Lower lobe of right lung (tissue), 2 donors: Measurements from ENCODE around the gene DSG2. TPM values are rescaled to one million over a fixed set of nuclear protein-coding genes. Genes with fewer than 3 reads are reported as not detected.

ENCODE experiments used
- ATAC-seq, 2 donors: fragments of 200-7000 bp; cut with Tn5 transposase; one replicate each; pipeline ENCODE4 v1.9.1; 2020 to 2022; ENCODE audit warnings: mild to moderate bottlenecking in 2 of 2, moderate library complexity in 2 of 2
- DNase-seq: peaks from one replicate; pipeline ENCODE4 v3.0.0-alpha.2; 2020
- H3K27ac ChIP-seq: fragments of 200-600 bp; one replicate; pipeline ENCODE4 v1.8.0; 2022
- H3K27me3 ChIP-seq: fragments of 200-600 bp; one replicate; pipeline ENCODE4 v1.8.0; 2022; ENCODE audit warnings: low read depth
- H3K36me3 ChIP-seq: fragments of 200-600 bp; one replicate; pipeline ENCODE4 v1.8.0; 2022; ENCODE audit warnings: mild to moderate bottlenecking
- H3K4me1 ChIP-seq: fragments of 200-600 bp; one replicate; pipeline ENCODE4 v1.8.0; 2022
- H3K4me3 ChIP-seq: fragments of 200-600 bp; one replicate; pipeline ENCODE4 v1.8.0; 2022; ENCODE audit warnings: mild to moderate bottlenecking
- H3K9me3 ChIP-seq: fragments of 200-600 bp; one replicate; pipeline ENCODE4 v1.8.0; 2022
- intact Hi-C: fragments of 100-400 bp; cut with DNase I; formaldehyde crosslinking; loops from one replicate; pipeline ENCODE4 v1.11.0; 2022
- total RNA-seq: library from RNA; stranded (reverse); fragmentation: NEBNext Ultra II Directional; extraction: Animal tissue kit (Norgen Biotek cat#: 25700); gene quantifications from one replicate; pipeline ENCODE4 v1.2.1, GENCODE V29; 2021
- TF ChIP-seq, protein P1 (sequence below): fragments of 200-600 bp; IDR thresholded peaks from one replicate; pipeline ENCODE4 v1.8.0; 2022; ENCODE audit warnings: antibody characterized with exemption, mild to moderate bottlenecking
- donor health status: DM: no; HTN: yes; CAD: no; lungs with severe emphysema.

Gene DSG2
- total RNA-seq, 1 donor from 2014 or later, result 27.6 TPM

- Histone ChIP-seq H3K27ac (no peak overlapping the region), H3K27me3 (no peaks in the 10 kb centered on the region), H3K36me3 (no peaks in the 10 kb centered on the region), H3K9me3 (no peaks in the 10 kb centered on the region), H3K4me3 (no peak overlapping the region), H3K4me1 (no peaks in the 10 kb centered on the region)
- ATAC-seq, result no peak
- TF ChIP-seq, protein P1, sequence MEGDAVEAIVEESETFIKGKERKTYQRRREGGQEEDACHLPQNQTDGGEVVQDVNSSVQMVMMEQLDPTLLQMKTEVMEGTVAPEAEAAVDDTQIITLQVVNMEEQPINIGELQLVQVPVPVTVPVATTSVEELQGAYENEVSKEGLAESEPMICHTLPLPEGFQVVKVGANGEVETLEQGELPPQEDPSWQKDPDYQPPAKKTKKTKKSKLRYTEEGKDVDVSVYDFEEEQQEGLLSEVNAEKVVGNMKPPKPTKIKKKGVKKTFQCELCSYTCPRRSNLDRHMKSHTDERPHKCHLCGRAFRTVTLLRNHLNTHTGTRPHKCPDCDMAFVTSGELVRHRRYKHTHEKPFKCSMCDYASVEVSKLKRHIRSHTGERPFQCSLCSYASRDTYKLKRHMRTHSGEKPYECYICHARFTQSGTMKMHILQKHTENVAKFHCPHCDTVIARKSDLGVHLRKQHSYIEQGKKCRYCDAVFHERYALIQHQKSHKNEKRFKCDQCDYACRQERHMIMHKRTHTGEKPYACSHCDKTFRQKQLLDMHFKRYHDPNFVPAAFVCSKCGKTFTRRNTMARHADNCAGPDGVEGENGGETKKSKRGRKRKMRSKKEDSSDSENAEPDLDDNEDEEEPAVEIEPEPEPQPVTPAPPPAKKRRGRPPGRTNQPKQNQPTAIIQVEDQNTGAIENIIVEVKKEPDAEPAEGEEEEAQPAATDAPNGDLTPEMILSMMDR, result no peak
- DNase-seq, result no peak
- intact Hi-C loops, result no loop called here
Measured at GRCh38 chr18:31574359-31574758, 76.4 kb downstream of the DSG2 start.

DNA sequence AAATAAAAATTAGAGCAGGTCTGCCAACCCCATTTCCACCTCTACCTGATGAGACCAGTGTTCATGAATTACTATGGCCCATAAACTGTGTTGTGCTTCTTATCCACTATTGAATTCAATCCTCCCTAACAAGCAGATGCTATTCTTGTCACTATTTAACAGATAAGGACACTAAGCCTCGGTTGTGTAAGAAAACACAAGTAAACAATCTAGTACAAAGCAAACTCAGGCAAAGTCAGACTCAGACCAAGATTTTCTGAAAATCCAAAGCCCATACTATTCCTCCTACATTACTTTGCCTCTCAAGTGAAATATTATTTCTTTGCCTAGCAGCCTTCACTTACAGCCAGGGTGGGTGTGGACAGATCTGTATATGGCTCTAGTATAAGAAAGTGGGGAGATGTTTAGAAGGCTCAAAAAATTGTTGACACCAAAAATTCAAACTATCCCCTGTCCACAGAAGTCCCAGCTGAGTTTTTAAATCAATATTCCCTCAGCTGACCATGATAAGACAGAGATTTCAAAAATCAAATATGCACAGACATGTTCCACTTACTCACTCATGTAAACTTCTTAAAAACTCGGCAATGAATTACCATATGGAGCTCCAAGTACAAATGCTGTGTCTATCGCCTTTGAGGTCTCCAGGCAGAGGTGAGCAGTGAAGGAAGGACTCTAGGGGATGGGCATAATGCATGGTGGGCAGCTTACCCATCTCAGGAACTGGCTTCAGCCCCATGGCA is 77.7 kb downstream of the DSG2 start:
- no peak for ATAC-seq
- TF ChIP-seq, protein P1, result no peak
- DNase-seq, result no peak
- Histone ChIP-seq H3K4me1 (no peaks in the 10 kb centered on the region), H3K27ac (no peak overlapping the region), H3K4me3 (no peak overlapping the region), H3K27me3 (no peaks in the 10 kb centered on the region), H3K9me3 (no peaks in the 10 kb centered on the region), H3K36me3 (no peaks in the 10 kb centered on the region)
- intact Hi-C loops, result no loop called here

- DNase-seq, result no peak
- intact Hi-C loops, result no loop called here
- TF ChIP-seq, protein P1, result no peak
- no peak overlapping the region for H3K4me3 ChIP-seq
- H3K27ac ChIP-seq, result no peak overlapping the region
- no peaks in the 10 kb centered on the region for H3K36me3 ChIP-seq
- no peak for ATAC-seq
- no peaks in the 10 kb centered on the region for H3K4me1 ChIP-seq
- no peaks in the 10 kb centered on the region for H3K9me3 ChIP-seq
- H3K27me3 ChIP-seq, result no peaks in the 10 kb centered on the region
Measured at GRCh38 chr18:31576670-31577069, 78.7 kb downstream of the DSG2 start.

- Histone ChIP-seq H3K4me1 (no peaks in the 10 kb centered on the region), H3K36me3 (no peaks in the 10 kb centered on the region), H3K4me3 (no peak overlapping the region), H3K27ac (no peak overlapping the region), H3K9me3 (no peaks in the 10 kb centered on the region), H3K27me3 (no peaks in the 10 kb centered on the region)
- intact Hi-C loops, result no loop called here
- TF ChIP-seq, protein P1, result no peak
- DNase-seq (no peak), ATAC-seq (no peak)
Measured at GRCh38 chr18:31577195-31577594, 79.2 kb downstream of the DSG2 start.

- DNase-seq, result no peak
- Histone ChIP-seq H3K27me3 (no peaks in the 10 kb centered on the region), H3K4me1 (no peaks in the 10 kb centered on the region), H3K27ac (no peak overlapping the region), H3K9me3 (no peaks in the 10 kb centered on the region), H3K4me3 (no peak overlapping the region), H3K36me3 (no peaks in the 10 kb centered on the region)
- TF ChIP-seq, protein P1, result no peak
- intact Hi-C loops, result no loop called here
- ATAC-seq, result no peak
Measured at GRCh38 chr18:31578126-31578525, 80.1 kb downstream of the DSG2 start.
